Heart left ventricle (tissue), 13 donors: ENCODE results near the gene PPM1M.

Experiments used
- POLR2A ChIP-seq, 2 donors: fragments of 450-650 bp; IDR thresholded peaks; one replicate each; pipeline ENCODE4 v1.6.1; 2017; ENCODE audit warnings: antibody characterized with exemption in 2 of 2, mild to moderate bottlenecking in 2 of 2, moderate library complexity in 2 of 2
- TF ChIP-seq, protein P1 (sequence below), 12 donors: fragments of 200-600 bp; sonication (generic) in 4 of 12; IDR thresholded peaks; one replicate each; pipeline versions ENCODE4 v1.5.0 to v1.8.0; 2018 to 2022; ENCODE audit warnings: antibody characterized with exemption in 12 of 12, mild to moderate bottlenecking in 5 of 12
- donor health status: ischemic (EF 13 %, LVEDD 7.1; RV severe dilation, severe dysfunction).
- donor health status: DM: no; HTN: yes; CAD: no.
- donor health status: DM: no; HTN: no; CAD: no.
- donor health status: ischemic (EF 25% LVEDD 6.9; RV normal size, moderate dysfunction).
- donor health status: ischemic (EF 25% LVEDD 5.7; RV mildly dilated, moderate dysfunction).
- donor health status: ischemic (EF 35%, LVEDD 5.7; RV mildly dilated, moderate dysfunction).
- donor health status: nonischemic (EF 11% LVEDD 7.7; RV severe dilation, severe dysfunction).
- donor health status: DM: yes; HTN: yes; CAD: no.
- donor health status: PGD.
- donor health status: ischemic (EF 29% LVEDD 5.4; RV normal size, mild dysfunction).
- donor health status: nonischemic (EF 23%, LVEDD 6.1; RV moderate dilation, normal function).

DNA sequence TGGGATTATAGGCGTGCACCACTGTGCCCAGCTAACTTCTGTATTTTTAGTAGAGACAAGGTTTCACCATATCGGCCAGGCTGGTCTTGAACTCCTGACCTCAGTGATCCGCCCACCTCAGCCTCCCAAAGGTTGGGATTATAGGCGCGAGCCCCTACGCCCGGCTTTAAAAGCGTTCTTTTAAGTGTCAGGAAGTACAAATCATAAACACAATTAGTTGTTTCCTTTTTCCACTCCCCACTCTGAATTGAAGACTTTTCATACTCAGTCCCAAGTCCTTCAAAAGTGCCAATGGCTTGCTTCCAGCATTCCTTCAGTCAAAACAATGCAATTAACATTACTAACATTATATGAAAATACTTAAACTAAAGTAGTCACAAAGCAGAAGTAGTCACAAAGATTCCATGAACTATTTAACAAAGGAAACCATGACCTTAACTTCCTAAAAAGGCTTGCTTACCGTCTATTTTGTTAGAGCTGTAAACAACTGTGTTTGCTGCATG is 24.7 kb downstream of the PPM1M start:
- no peak for TF ChIP-seq POLR2A (IDR thresholded peaks at IDR 0.05)
- TF ChIP-seq, protein P1, sequence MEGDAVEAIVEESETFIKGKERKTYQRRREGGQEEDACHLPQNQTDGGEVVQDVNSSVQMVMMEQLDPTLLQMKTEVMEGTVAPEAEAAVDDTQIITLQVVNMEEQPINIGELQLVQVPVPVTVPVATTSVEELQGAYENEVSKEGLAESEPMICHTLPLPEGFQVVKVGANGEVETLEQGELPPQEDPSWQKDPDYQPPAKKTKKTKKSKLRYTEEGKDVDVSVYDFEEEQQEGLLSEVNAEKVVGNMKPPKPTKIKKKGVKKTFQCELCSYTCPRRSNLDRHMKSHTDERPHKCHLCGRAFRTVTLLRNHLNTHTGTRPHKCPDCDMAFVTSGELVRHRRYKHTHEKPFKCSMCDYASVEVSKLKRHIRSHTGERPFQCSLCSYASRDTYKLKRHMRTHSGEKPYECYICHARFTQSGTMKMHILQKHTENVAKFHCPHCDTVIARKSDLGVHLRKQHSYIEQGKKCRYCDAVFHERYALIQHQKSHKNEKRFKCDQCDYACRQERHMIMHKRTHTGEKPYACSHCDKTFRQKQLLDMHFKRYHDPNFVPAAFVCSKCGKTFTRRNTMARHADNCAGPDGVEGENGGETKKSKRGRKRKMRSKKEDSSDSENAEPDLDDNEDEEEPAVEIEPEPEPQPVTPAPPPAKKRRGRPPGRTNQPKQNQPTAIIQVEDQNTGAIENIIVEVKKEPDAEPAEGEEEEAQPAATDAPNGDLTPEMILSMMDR (IDR thresholded peaks at IDR 0.05): no peak
